Endothelial cell of umbilical vein (primary cell): ENCODE data around the gene TUBD1. TPM values are rescaled to one million over a fixed set of nuclear protein-coding genes. Genes with fewer than 3 reads are reported as not detected.
A peak's percentile ranks its signal among the peaks of the same experiment; 100 is the strongest.

Source experiments
- BruUV-seq: library from RNA; stranded (reverse); fragments of 400-500 nt; replicated peaks from 2 replicates; lab custom pipeline; 2021; lab: Mats Ljungman, UMichigan
- CTCF ChIA-PET: fragments of 300-600, 350-600 bp; sonication (Branson Sonifier 250); formaldehyde crosslinking; loops from one replicate; lab custom pipeline; 2021; ENCODE audit warnings: antibody characterized with exemption, inconsistent platforms; lab: Charles Lee
- POLR2A ChIA-PET: fragments of 300-600, 350-600 bp; sonication (Branson Sonifier 250); formaldehyde crosslinking; loops from one replicate; lab custom pipeline; 2021; ENCODE audit warnings: antibody characterized with exemption, inconsistent platforms; lab: Charles Lee
- DNase-seq: peaks from one replicate; pipeline ENCODE4 v3.0.0-alpha.2; 2011; ENCODE audit warnings: low read depth, low spot score
- FAIRE-seq: peaks from 2 replicates; lab custom pipeline; 2011; peaks lifted over from hg19 to GRCh38; lab: Jason Lieb, UNC
- H2AFZ ChIP-seq: 2 replicates; pipeline ENCODE4 v1.6.0; 2012; ENCODE audit warnings: low read depth, low read length, control low read depth, inconsistent platforms
- H3K27ac ChIP-seq: 2 replicates; pipeline ENCODE4 v1.5.1; 2011; ENCODE audit warnings: low read depth, mild to moderate bottlenecking, control low read depth, low read length, moderate library complexity; ENCODE audit not compliant: insufficient read depth
- H3K27me3 ChIP-seq, 2 experiments: 2 replicates each; pipeline versions ENCODE4 v1.6.0 to v1.6.1; 2011; ENCODE audit warnings: low read length in 2 of 2, mixed read lengths in 1 of 2; ENCODE audit not compliant: control insufficient read depth in 2 of 2, insufficient read depth in 2 of 2
- H3K36me3 ChIP-seq, 2 experiments: 2 replicates in 1 of 2; 3 replicates in 1 of 2; pipeline ENCODE4 v1.5.1; 2011; ENCODE audit warnings: low read length in 2 of 2, mild to moderate bottlenecking in 1 of 2, moderate library complexity in 1 of 2; ENCODE audit not compliant: control insufficient read depth in 2 of 2, insufficient read depth in 2 of 2; ENCODE audit errors: extremely low read depth in 1 of 2
- H3K4me1 ChIP-seq: 3 replicates; pipeline ENCODE4 v1.5.1; 2011; ENCODE audit warnings: mild to moderate bottlenecking, low read length; ENCODE audit not compliant: control insufficient read depth, insufficient read depth; ENCODE audit errors: extremely low read depth
- H3K4me2 ChIP-seq: 2 replicates; pipeline ENCODE4 v1.6.1; 2011; ENCODE audit warnings: low read length, control low read depth, mixed read lengths; ENCODE audit not compliant: insufficient read depth
- H3K4me3 ChIP-seq, 3 experiments: fragments of 200-600 bp in 1 of 3; sonication (generic), shearing (Covaris generic) in 1 of 3; replicated peaks in 1 of 3; 2 replicates each; pipeline ENCODE4 v1.5.1; 2011 to 2016; ENCODE audit warnings: control low read depth in 3 of 3, low read length in 3 of 3, mild to moderate bottlenecking in 2 of 3, inconsistent platforms in 1 of 3, low read depth in 1 of 3, moderate library complexity in 1 of 3; ENCODE audit not compliant: insufficient read depth in 1 of 3
- H3K79me2 ChIP-seq: 2 replicates; pipeline ENCODE4 v1.6.0; 2012; ENCODE audit warnings: low read length, inconsistent platforms; ENCODE audit not compliant: control insufficient read depth, insufficient read depth
- H3K9ac ChIP-seq: replicated peaks from 2 replicates; pipeline ENCODE3; 2011; ENCODE audit warnings: low read length, control low read depth; ENCODE audit not compliant: insufficient read depth; ENCODE audit errors: extremely low read depth
- H3K9me1 ChIP-seq: replicated peaks from 3 replicates; pipeline ENCODE4 v1.6.0; 2011; ENCODE audit warnings: mild to moderate bottlenecking, low read length; ENCODE audit not compliant: control insufficient read depth, insufficient read depth; ENCODE audit errors: extremely low read depth
- H3K9me3 ChIP-seq: replicated peaks from 2 replicates; pipeline ENCODE4 v1.5.1; 2012; ENCODE audit warnings: low read length, inconsistent platforms; ENCODE audit not compliant: control insufficient read depth, insufficient read depth
- H4K20me1 ChIP-seq: replicated peaks from 2 replicates; pipeline ENCODE3; 2011; ENCODE audit warnings: mild to moderate bottlenecking, low read length; ENCODE audit not compliant: control insufficient read depth, insufficient read depth; ENCODE audit errors: extremely low read depth
- EZH2 ChIP-seq: IDR thresholded peaks from 2 replicates; pipeline ENCODE4 v1.6.1; 2012; ENCODE audit warnings: borderline replicate concordance, low read depth, mild to moderate bottlenecking, moderate library complexity, low read length, inconsistent platforms; ENCODE audit not compliant: severe bottlenecking
- FOS ChIP-seq: IDR thresholded peaks from 2 replicates; pipeline ENCODE4 v1.6.1; 2011; ENCODE audit warnings: mild to moderate bottlenecking, low read length, moderate library complexity, borderline replicate concordance; ENCODE audit not compliant: insufficient read depth
- GATA2 ChIP-seq: IDR thresholded peaks from 2 replicates; pipeline ENCODE4 v1.7.0; 2011; ENCODE audit warnings: low read depth, mild to moderate bottlenecking, moderate library complexity, mixed read lengths, low read length; ENCODE audit not compliant: insufficient read length, insufficient read depth
- JUN ChIP-seq: IDR thresholded peaks from 2 replicates; pipeline ENCODE4 v1.6.1; 2011; ENCODE audit warnings: borderline replicate concordance, low read depth; ENCODE audit not compliant: insufficient read length, insufficient read depth
- MYC ChIP-seq: IDR thresholded peaks from one replicate; pipeline ENCODE4 v1.6.1; 2011; ENCODE audit warnings: mild to moderate bottlenecking, low read depth, low read length
- POLR2A ChIP-seq: IDR thresholded peaks from 2 replicates; pipeline ENCODE4 v1.6.1; 2012; ENCODE audit warnings: low read depth, mild to moderate bottlenecking, control low read depth, low read length
- POLR2AphosphoS5 ChIP-seq: IDR thresholded peaks from 2 replicates; pipeline ENCODE4 v1.6.1; 2012; ENCODE audit warnings: low read depth, mild to moderate bottlenecking, control low read depth, low read length, moderate library complexity; ENCODE audit not compliant: insufficient read depth
- dilution Hi-C: fragments of 300-500 bp; cut with MboI; formaldehyde crosslinking; loops from one replicate; pipeline ENCODE4 v1.15.0; 2019; ENCODE audit warnings: low sequenced_read_pairs; ENCODE audit not compliant: extremely low pct_ligation_motif_present
- intact Hi-C: fragments of 100-400 bp; cut with micrococcal nuclease; formaldehyde crosslinking; loops from one replicate; pipeline ENCODE4 v1.10.0; 2022
- polyA plus RNA-seq, 4 experiments: library from polyadenylated mRNA; depleted of rRNA in 3 of 4; stranded (reverse) in 3 of 4; unstranded in 1 of 4; fragments of >200 nt; gene quantifications; 2 replicates each; pipeline versions ENCODE4 v1.2.1 to v1.2.3, GENCODE V29; 2011 to 2012; ENCODE audit warnings: missing spikeins in 1 of 4
- total RNA-seq: library from RNA; stranded (reverse); gene quantifications from 2 replicates; pipeline ENCODE4 v1.2.3, GENCODE V29; 2021
- TF ChIP-seq, protein P1 (sequence below): IDR thresholded peaks from 2 replicates; pipeline ENCODE4 v1.6.1; 2011; ENCODE audit not compliant: insufficient read depth, insufficient read length
- TF ChIP-seq, protein P2 (sequence below), 2 donors: IDR thresholded peaks; 1 replicate in 1 of 2; 2 replicates in 1 of 2; pipeline ENCODE4 v1.5.1; 2011; ENCODE audit warnings: low read length in 2 of 2, mild to moderate bottlenecking in 2 of 2, moderate library complexity in 2 of 2, control low read depth in 1 of 2, inconsistent platforms in 1 of 2, low read depth in 1 of 2; ENCODE audit not compliant: insufficient read depth in 1 of 2; ENCODE audit errors: extremely low read depth in 1 of 2

Gene TUBD1
- total and polyA plus RNA-seq, 2 donors (not counting 3 experiments of a cell fraction or from before 2014, with no cell fraction given): 4.9 to 11.3 TPM

DNA sequence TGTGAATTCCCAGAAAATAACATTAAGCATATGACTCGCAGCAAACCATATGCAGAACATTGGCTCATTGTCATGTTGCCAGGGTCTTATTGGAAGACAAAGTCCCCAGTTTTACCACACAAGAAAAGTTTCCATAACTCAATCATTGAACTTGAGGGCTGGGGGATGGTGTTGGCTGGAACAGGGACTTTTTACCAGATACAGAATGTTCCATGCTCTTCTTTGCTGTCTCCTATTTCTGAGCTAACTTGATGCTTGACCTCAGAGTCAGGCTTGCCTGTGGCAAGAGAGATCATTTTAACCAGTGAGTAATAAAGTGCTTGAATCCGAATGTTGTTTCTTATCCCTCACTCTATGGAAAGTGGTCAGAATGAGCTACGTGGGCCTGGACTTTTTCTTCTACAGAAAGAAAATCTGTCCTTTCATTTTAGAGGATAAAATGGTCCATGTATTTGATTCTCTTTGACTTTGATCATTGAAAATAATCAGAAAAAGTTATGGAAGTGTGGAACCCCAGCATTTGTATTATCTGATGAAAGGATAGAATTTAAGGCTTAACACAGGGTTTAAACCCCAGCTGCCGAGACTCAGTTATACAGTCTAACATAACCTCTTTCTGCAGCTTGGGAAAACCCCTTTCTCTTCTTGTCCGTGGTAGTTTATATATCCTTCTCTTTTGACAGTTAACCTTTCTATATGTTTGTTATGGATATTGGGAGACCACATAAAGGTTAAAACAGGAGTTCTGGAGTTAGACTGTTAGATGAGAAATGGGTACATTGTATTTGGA lies 67.0 kb downstream of the TUBD1 start:
- no peak overlapping the region for H3K4me3 ChIP-seq
- H3K27me3 ChIP-seq: no peaks in the 10 kb centered on the region
- TF ChIP-seq, protein P1, sequence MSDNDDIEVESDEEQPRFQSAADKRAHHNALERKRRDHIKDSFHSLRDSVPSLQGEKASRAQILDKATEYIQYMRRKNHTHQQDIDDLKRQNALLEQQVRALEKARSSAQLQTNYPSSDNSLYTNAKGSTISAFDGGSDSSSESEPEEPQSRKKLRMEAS: no peak
- TF ChIP-seq POLR2AphosphoS5: no peak
- TF ChIP-seq POLR2A: no peak
- TF ChIP-seq EZH2: no peak
- no peak for TF ChIP-seq GATA2
- no peak for TF ChIP-seq MYC
- TF ChIP-seq JUN: no peak
- TF ChIP-seq, protein P2, sequence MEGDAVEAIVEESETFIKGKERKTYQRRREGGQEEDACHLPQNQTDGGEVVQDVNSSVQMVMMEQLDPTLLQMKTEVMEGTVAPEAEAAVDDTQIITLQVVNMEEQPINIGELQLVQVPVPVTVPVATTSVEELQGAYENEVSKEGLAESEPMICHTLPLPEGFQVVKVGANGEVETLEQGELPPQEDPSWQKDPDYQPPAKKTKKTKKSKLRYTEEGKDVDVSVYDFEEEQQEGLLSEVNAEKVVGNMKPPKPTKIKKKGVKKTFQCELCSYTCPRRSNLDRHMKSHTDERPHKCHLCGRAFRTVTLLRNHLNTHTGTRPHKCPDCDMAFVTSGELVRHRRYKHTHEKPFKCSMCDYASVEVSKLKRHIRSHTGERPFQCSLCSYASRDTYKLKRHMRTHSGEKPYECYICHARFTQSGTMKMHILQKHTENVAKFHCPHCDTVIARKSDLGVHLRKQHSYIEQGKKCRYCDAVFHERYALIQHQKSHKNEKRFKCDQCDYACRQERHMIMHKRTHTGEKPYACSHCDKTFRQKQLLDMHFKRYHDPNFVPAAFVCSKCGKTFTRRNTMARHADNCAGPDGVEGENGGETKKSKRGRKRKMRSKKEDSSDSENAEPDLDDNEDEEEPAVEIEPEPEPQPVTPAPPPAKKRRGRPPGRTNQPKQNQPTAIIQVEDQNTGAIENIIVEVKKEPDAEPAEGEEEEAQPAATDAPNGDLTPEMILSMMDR (IDR thresholded peaks at IDR 0.05; ENCODE audit: extremely low read depth in 1 of 2, insufficient read depth in 1 of 2, low read depth in 1 of 2, low read length in 2 of 2): no peak
- no peak for TF ChIP-seq FOS
- DNase-seq (peak; percentile 48), FAIRE-seq (no peak)
- peaks cover 4% of the 10 kb centered on the region for H3K79me2 ChIP-seq
- POLR2A ChIA-PET: no interaction called here
- CTCF ChIA-PET: interaction anchor here (0.9 to 1.7 kb wide), 5 partner anchors 10 to 80 kb away, joined by 3 to 5 read pairs (median 4); no protein-coding TSS in a partner anchor
- no peak overlapping the region for H3K9ac ChIP-seq
- no peak overlapping the region for H3K27ac ChIP-seq
- H3K4me2 ChIP-seq: no peak overlapping the region
- dilution Hi-C loops (no loop called here), intact Hi-C loops (no loop called here)
- no peaks in the 10 kb centered on the region for H3K9me1 ChIP-seq
- peaks cover 0 to 2% of the 10 kb centered on the region in 2 experiments for H3K36me3 ChIP-seq
- no peaks in the 10 kb centered on the region for H3K9me3 ChIP-seq
- no TSS peak for BruUV-seq
- H2AFZ ChIP-seq: no peak overlapping the region
- H3K4me1 ChIP-seq: peaks cover 27% of the 10 kb centered on the region
- H4K20me1 ChIP-seq: no peaks in the 10 kb centered on the region
